GM19467 (cell line): ENCODE results near the gene KRT73.

Source experiments
- ATAC-seq: cut with Tn5 transposase; IDR thresholded peaks from one replicate; pipeline ENCODE4 v1.9.1; 2021; ENCODE audit warnings: mild to moderate bottlenecking, moderate library complexity; ENCODE audit not compliant: unreplicated experiment

Gene KRT73

GRCh38 chr12:52575948-52576347, 42.4 kb downstream of the KRT73 start:
- no peak for ATAC-seq

GRCh38 chr12:52575256-52575655, 43.1 kb downstream of the KRT73 start:
- ATAC-seq = no peak

GRCh38 chr12:52573743-52574142, 44.6 kb downstream of the KRT73 start, which contains the start of gene KRT74:
KRT74 (minus strand) TSS chr12:52573843; CDS start chr12:52573777, 66 bp downstream.
- ATAC-seq = no peak

- ATAC-seq = no peak
Measured at GRCh38 chr12:52573306-52573705, 45.1 kb downstream of the KRT73 start.

GRCh38 chr12:52570511-52570910, 47.8 kb downstream of the KRT73 start:
- ATAC-seq = no peak

DNA sequence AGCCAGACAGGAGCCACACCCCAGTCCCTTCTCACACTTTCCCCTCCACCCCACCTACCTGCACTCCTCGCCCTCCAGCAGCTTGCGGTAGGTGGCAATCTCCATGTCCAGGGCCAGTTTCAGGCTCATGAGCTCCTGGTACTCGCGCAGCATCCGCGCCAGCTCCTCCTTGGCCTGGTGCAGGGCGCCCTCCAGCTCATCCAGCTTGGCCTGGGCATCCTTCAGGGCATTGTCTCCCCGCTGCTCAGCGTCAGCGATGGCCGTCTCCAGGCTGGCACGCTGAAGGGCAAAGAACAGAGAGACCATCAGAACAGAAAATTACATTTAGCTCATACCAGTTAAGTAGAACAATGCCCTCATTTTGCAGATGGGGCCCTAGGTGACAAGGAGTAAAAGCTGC, 50.2 kb downstream of the KRT73 start:
- ATAC-seq = no peak

DNA sequence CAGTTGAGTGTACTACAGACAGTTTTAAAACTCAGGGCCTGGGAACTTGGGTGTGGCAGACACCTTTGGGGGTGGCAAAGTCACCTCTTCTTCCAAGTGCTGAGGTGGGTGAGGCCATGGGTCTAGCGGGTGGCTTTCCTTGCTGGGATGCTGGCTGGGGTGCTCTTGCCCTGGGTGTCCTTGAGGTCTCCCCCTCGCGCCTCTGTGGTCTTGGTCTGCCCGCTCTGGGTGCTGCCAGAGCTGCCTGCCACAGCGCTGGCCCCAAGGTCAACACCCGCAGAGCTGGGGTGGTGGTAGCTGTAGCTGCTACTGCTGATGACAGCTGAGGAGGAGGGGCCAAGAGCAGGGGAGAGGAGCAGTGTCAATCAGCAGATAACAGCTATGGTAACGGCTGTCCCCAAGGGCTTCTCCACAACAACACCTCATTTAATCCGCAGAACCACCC, 51.5 kb downstream of the KRT73 start:
- no peak for ATAC-seq

DNA sequence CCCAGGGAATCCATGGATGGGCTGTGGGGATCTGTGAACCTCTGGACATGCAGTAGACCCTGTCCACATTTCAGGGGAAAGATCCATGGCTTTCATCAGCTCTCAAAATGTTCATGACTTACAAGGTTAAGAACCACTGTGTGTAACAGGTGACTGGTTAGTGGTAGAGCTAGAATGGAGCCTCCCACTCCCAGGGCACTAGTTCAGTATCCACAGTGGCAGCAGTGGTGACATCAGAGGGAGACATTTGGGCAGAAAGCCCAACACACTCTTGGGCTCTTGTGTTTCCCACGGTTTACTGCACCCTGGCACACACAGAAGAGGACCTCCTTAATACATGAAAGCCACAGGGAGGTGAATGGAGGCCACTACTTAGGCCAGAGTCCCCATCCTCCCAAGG, 53.8 kb downstream of the KRT73 start:
- ATAC-seq = no peak

DNA sequence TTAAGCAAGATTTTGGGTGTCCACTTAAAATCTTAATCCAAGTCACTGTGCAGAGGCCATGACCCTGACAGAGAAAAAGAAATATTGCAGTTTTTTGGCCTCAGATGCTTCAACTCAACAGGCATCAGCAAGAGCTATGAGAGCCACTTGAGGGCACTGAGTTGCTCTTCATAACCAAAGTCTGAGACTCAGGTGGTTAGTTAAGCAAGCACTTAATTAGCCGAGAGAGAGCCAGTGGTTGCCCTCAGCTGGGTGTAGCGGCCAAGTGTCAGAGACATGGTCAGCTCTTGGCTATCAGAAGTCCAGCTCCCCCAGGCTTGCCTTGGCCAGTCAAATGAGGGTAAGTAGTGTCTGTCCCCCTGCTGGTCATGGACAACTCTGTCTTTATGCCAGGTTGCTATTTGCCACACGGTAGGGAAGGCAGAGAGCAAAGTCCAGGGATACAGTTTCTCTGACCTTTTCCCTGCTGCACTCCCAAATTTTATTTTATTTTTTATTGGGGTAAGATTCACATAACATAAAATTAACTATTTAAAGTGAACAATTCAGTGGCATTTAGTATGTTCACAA, 56.4 kb downstream of the KRT73 start:
- ATAC-seq = no peak

GRCh38 chr12:52559979-52560378, 58.4 kb downstream of the KRT73 start:
- no peak for ATAC-seq

GRCh38 chr12:52558781-52559445, 59.4 kb downstream of the KRT73 start:
- no peak for ATAC-seq
